ENCODE data around the gene HIF3A. TPM values are rescaled to one million over a fixed set of nuclear protein-coding genes. Genes with fewer than 3 reads are reported as not detected.

The HIF3A gene
- total RNA-seq, 1 experiment from 2014 or later = 3.0 TPM

DNA sequence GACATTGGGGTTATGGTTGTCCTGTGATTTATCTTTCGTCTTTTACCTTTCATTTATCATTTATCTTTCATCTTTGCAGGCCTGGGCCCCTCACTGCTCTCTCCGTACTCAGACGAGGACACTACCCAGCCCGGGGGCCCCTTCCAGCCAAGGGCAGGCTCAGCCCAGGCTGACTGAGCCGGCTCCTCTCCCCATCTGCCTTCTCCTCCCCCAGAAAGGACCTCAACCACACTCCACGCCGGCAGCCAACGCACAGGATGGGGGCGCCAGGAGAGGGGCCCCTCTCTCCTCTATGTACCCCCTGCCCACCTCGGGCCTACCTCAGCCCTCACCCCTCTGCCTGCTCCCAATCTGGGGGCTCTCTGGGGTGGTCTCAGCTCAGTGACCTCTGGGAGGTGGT lies 42.6 kb downstream of the HIF3A start:
- no peak for DNase-seq (ENCODE audit: low spot score)
- no peaks in the 10 kb centered on the region for H3K9me3 ChIP-seq (ENCODE audit: low read depth, low read length, poor library complexity, severe bottlenecking)
- H3K27ac ChIP-seq (ENCODE audit: low read depth, low read length, poor library complexity, severe bottlenecking) = no peak overlapping the region
- H3K4me1 ChIP-seq (ENCODE audit: insufficient read depth, low read length, poor library complexity, severe bottlenecking) = no peaks in the 10 kb centered on the region
- H3K36me3 ChIP-seq (ENCODE audit: insufficient read depth, low read length, poor library complexity, severe bottlenecking) = no peaks in the 10 kb centered on the region
- POLR2A ChIA-PET (ENCODE audit: low non-redundant PET) = no interaction called here
- TF ChIP-seq, protein P1, sequence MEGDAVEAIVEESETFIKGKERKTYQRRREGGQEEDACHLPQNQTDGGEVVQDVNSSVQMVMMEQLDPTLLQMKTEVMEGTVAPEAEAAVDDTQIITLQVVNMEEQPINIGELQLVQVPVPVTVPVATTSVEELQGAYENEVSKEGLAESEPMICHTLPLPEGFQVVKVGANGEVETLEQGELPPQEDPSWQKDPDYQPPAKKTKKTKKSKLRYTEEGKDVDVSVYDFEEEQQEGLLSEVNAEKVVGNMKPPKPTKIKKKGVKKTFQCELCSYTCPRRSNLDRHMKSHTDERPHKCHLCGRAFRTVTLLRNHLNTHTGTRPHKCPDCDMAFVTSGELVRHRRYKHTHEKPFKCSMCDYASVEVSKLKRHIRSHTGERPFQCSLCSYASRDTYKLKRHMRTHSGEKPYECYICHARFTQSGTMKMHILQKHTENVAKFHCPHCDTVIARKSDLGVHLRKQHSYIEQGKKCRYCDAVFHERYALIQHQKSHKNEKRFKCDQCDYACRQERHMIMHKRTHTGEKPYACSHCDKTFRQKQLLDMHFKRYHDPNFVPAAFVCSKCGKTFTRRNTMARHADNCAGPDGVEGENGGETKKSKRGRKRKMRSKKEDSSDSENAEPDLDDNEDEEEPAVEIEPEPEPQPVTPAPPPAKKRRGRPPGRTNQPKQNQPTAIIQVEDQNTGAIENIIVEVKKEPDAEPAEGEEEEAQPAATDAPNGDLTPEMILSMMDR (conservative IDR thresholded peaks at IDR 0.05; ENCODE audit: low read depth, low read length) = no peak
- TF ChIP-seq EZH2 (IDR thresholded peaks at IDR 0.05; ENCODE audit: borderline replicate concordance, low read depth, low read length, poor library complexity, severe bottlenecking) = no peak
- intact Hi-C loops (cut with micrococcal nuclease; ENCODE audit: unreplicated experiment) = no loop called here
- no TSS peak for BruUV-seq (replicated peaks)
- CTCF ChIA-PET = no interaction called here
- H3K27me3 ChIP-seq (replicated peaks; ENCODE audit: insufficient read depth, low read depth, low read length, poor library complexity) = no peaks in the 10 kb centered on the region
- H3K4me3 ChIP-seq (ENCODE audit: low read depth, low read length, poor library complexity, severe bottlenecking) = no peak overlapping the region

DNA sequence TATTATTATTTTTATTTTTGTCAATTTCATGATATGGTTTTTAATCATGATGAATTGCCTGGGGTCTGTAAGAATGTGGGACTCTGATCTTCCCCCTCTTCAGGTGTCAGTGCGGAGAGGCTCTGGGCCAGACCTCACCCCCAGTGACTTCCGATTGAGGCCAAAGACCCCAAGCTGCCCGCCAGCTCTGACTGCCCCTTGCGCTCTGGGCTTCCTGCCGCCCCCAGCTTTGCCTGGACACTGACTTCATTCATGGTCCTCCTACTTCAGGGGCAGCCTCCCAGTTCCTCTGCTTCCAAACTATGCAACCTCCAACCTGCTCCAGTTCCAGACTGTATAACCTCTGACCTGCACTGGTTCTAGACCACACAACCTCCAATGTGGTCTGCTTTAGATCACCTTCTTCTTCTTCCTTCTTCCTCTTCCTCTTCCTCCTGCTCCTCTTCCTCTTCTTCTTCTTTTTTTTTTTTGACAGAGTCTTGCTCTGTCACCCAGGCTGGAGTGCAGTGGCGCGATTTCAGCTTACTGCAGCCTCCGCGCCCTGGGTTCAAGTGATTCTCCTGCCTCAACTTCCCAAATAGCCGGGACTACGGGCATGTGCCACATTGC lies 43.3 kb downstream of the HIF3A start:
- intact Hi-C loops (cut with micrococcal nuclease; ENCODE audit: unreplicated experiment) = no loop called here
- BruUV-seq (replicated peaks) = no TSS peak
- Histone ChIP-seq H3K4me3 (ENCODE audit: low read depth, low read length, poor library complexity, severe bottlenecking) (no peak overlapping the region), H3K27ac (ENCODE audit: low read depth, low read length, poor library complexity, severe bottlenecking) (no peak overlapping the region), H3K9me3 (ENCODE audit: low read depth, low read length, poor library complexity, severe bottlenecking) (no peaks in the 10 kb centered on the region), H3K36me3 (ENCODE audit: insufficient read depth, low read length, poor library complexity, severe bottlenecking) (no peaks in the 10 kb centered on the region), H3K4me1 (ENCODE audit: insufficient read depth, low read length, poor library complexity, severe bottlenecking) (no peaks in the 10 kb centered on the region), H3K27me3 (replicated peaks; ENCODE audit: insufficient read depth, low read depth, low read length, poor library complexity) (no peaks in the 10 kb centered on the region)
- ChIA-PET POLR2A (ENCODE audit: low non-redundant PET) (no interaction called here), CTCF (no interaction called here)
- DNase-seq (ENCODE audit: low spot score) = no peak
- TF ChIP-seq, protein P1 (conservative IDR thresholded peaks at IDR 0.05; ENCODE audit: low read depth, low read length) = no peak
- TF ChIP-seq EZH2 (IDR thresholded peaks at IDR 0.05; ENCODE audit: borderline replicate concordance, low read depth, low read length, poor library complexity, severe bottlenecking) = no peak

DNA sequence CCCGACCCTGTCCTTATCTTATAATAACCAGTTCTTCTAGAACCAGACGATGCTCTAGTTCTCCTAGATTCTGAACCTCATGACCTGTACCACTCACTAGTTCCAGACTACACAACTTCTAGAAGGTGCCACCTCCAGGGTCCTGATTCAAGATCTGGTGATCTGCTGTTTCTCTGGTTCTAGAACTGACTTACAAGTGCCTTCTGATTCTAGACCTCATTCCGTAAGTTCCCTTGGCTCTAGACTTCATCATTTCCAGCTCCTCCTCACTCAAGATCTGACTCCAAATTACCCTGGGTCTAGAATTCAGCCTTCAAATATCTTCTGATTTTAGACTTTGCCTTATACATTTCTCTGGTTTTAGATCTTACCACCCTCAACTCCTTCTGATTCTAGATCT lies 45.1 kb downstream of the HIF3A start:
- POLR2A ChIA-PET (ENCODE audit: low non-redundant PET) = no interaction called here
- DNase-seq (ENCODE audit: low spot score) = no peak
- intact Hi-C loops (cut with micrococcal nuclease; ENCODE audit: unreplicated experiment) = no loop called here
- BruUV-seq (replicated peaks) = no TSS peak
- Histone ChIP-seq H3K4me3 (ENCODE audit: low read depth, low read length, poor library complexity, severe bottlenecking) (no peak overlapping the region), H3K27ac (ENCODE audit: low read depth, low read length, poor library complexity, severe bottlenecking) (no peak overlapping the region), H3K4me1 (ENCODE audit: insufficient read depth, low read length, poor library complexity, severe bottlenecking) (no peaks in the 10 kb centered on the region), H3K36me3 (ENCODE audit: insufficient read depth, low read length, poor library complexity, severe bottlenecking) (no peaks in the 10 kb centered on the region), H3K27me3 (replicated peaks; ENCODE audit: insufficient read depth, low read depth, low read length, poor library complexity) (no peaks in the 10 kb centered on the region), H3K9me3 (ENCODE audit: low read depth, low read length, poor library complexity, severe bottlenecking) (no peaks in the 10 kb centered on the region)
- CTCF ChIA-PET = no interaction called here
- TF ChIP-seq EZH2 (IDR thresholded peaks at IDR 0.05; ENCODE audit: borderline replicate concordance, low read depth, low read length, poor library complexity, severe bottlenecking) = no peak
- TF ChIP-seq, protein P1 (conservative IDR thresholded peaks at IDR 0.05; ENCODE audit: low read depth, low read length) = no peak
